Measurements from ENCODE around the gene PRKN. TPM values are rescaled to one million over a fixed set of nuclear protein-coding genes. Genes with fewer than 3 reads are reported as not detected.

The PRKN gene
- total RNA-seq, 6 experiments from 2014 or later = 0.32 TPM; not detected in 5

GRCh38 chr6:161412795-161413194, 1314.8 kb downstream of the PRKN start:
- TF ChIP-seq CTCF (IDR thresholded peaks at IDR 0.05) = no peak
- H3K9me3 Mint-ChIP-seq = no peaks in the 10 kb centered on the region
- H3K36me3 Mint-ChIP-seq (ENCODE audit: low read depth) = no peaks in the 10 kb centered on the region
- no peak for DNase-seq
- H3K27ac Mint-ChIP-seq = no peak overlapping the region
- H3K4me1 Mint-ChIP-seq (ENCODE audit: low read depth) = no peaks in the 10 kb centered on the region; the same call in 1 of the 2 replicates
- H3K27me3 Mint-ChIP-seq (ENCODE audit: insufficient read depth) = peaks cover 5% of the 10 kb centered on the region
- H3K4me3 Mint-ChIP-seq = no peak overlapping the region

GRCh38 chr6:161411265-161411944, 1316.2 kb downstream of the PRKN start:
- Mint-ChIP-seq H3K4me3 (no peak overlapping the region), H3K4me1 (ENCODE audit: low read depth) (peaks cover 4% of the 10 kb centered on the region; the same call in 1 of the 2 replicates), H3K27me3 (ENCODE audit: insufficient read depth) (peaks cover 5% of the 10 kb centered on the region), H3K9me3 (no peaks in the 10 kb centered on the region), H3K36me3 (ENCODE audit: low read depth) (no peaks in the 10 kb centered on the region), H3K27ac (no peak overlapping the region)
- no peak for TF ChIP-seq CTCF (IDR thresholded peaks at IDR 0.05)
- no peak for DNase-seq

- Mint-ChIP-seq H3K36me3 (ENCODE audit: low read depth) (no peaks in the 10 kb centered on the region), H3K27ac (no peak overlapping the region), H3K4me3 (no peak overlapping the region), H3K27me3 (ENCODE audit: insufficient read depth) (peaks cover 5% of the 10 kb centered on the region), H3K9me3 (no peaks in the 10 kb centered on the region), H3K4me1 (ENCODE audit: low read depth) (peaks cover 5% of the 10 kb centered on the region; the same call in 1 of the 2 replicates)
- no peak for DNase-seq
- no peak for TF ChIP-seq CTCF (IDR thresholded peaks at IDR 0.05)
Measured at GRCh38 chr6:161410736-161411135, 1316.8 kb downstream of the PRKN start.

GRCh38 chr6:161410076-161410475, 1317.5 kb downstream of the PRKN start:
- Mint-ChIP-seq H3K4me3 (no peak overlapping the region), H3K9me3 (no peaks in the 10 kb centered on the region), H3K36me3 (ENCODE audit: low read depth) (no peaks in the 10 kb centered on the region), H3K27me3 (ENCODE audit: insufficient read depth) (peaks cover 5% of the 10 kb centered on the region), H3K4me1 (ENCODE audit: low read depth) (peaks cover 5% of the 10 kb centered on the region; the same call in 1 of the 2 replicates), H3K27ac (no peak overlapping the region)
- no peak for DNase-seq
- no peak for TF ChIP-seq CTCF (IDR thresholded peaks at IDR 0.05)

GRCh38 chr6:161409353-161409752, 1318.2 kb downstream of the PRKN start:
- TF ChIP-seq CTCF (IDR thresholded peaks at IDR 0.05) = no peak
- Mint-ChIP-seq H3K9me3 (no peaks in the 10 kb centered on the region), H3K27ac (no peak overlapping the region), H3K27me3 (ENCODE audit: insufficient read depth) (peaks cover 5% of the 10 kb centered on the region), H3K36me3 (ENCODE audit: low read depth) (no peaks in the 10 kb centered on the region), H3K4me3 (no peak overlapping the region), H3K4me1 (ENCODE audit: low read depth) (peaks cover 5% of the 10 kb centered on the region; the same call in 1 of the 2 replicates)
- DNase-seq = no peak
